ENCODE measurements around the gene GAB2. TPM values are rescaled to one million over a fixed set of nuclear protein-coding genes. Genes with fewer than 3 reads are reported as not detected.

The GAB2 gene
- total and polyA plus RNA-seq, 2 of the 13 experiments (the other 11 are each of a cell fraction or from before 2014, with no cell fraction given): 4.1 to 8.6 TPM

- no peak for TF ChIP-seq ELK4 (CRISPR knock-in tag; IDR thresholded peaks at IDR 0.05; ENCODE audit: borderline replicate concordance)
- no peak for TF ChIP-seq ZNF333 (CRISPR knock-in tag; IDR thresholded peaks at IDR 0.05; ENCODE audit: borderline replicate concordance)
- no peak for TF ChIP-seq IKZF4 (CRISPR knock-in tag; IDR thresholded peaks at IDR 0.05; ENCODE audit: borderline replicate concordance, low read depth, not compliant biosample characterization)
- TF ChIP-seq CREB1 (IDR thresholded peaks at IDR 0.05): no peak
- TF ChIP-seq CREB1 (CRISPR knock-in tag; IDR thresholded peaks at IDR 0.05): no peak
- no peak for TF ChIP-seq ZBTB20 (CRISPR knock-in tag; IDR thresholded peaks at IDR 0.05; ENCODE audit: borderline replicate concordance, low read depth)
- no peak for TF ChIP-seq ZNF549 (CRISPR knock-in tag; IDR thresholded peaks at IDR 0.05)
- no peak for TF ChIP-seq ZNF230 (CRISPR knock-in tag; IDR thresholded peaks at IDR 0.05)
- TF ChIP-seq NCOA1 (CRISPR knock-in tag; IDR thresholded peaks at IDR 0.05): no peak
- no peak for TF ChIP-seq NAIF1 (CRISPR knock-in tag; IDR thresholded peaks at IDR 0.05; ENCODE audit: borderline replicate concordance)
- no peak for TF ChIP-seq ZNF609 (CRISPR knock-in tag; IDR thresholded peaks at IDR 0.05; ENCODE audit: borderline replicate concordance)
- TF ChIP-seq ZFP36L2 (CRISPR knock-in tag; IDR thresholded peaks at IDR 0.05): no peak
- TF ChIP-seq ZSCAN20 (CRISPR knock-in tag; IDR thresholded peaks at IDR 0.05; ENCODE audit: borderline replicate concordance): peak; percentile 30; the same call in 1 of the 2 replicates
- no peak for TF ChIP-seq RAD51 (IDR thresholded peaks at IDR 0.05; ENCODE audit: borderline replicate concordance)
- no peak for TF ChIP-seq SMAD9 (CRISPR knock-in tag; IDR thresholded peaks at IDR 0.05)
- no peak for TF ChIP-seq ZSCAN29 (CRISPR knock-in tag; conservative IDR thresholded peaks at IDR 0.05)
- TF ChIP-seq ZNF30 (CRISPR knock-in tag; IDR thresholded peaks at IDR 0.05): no peak
- TF ChIP-seq RFXAP (CRISPR knock-in tag; IDR thresholded peaks at IDR 0.05; ENCODE audit: borderline replicate concordance): no peak
- TF ChIP-seq, protein P1, sequence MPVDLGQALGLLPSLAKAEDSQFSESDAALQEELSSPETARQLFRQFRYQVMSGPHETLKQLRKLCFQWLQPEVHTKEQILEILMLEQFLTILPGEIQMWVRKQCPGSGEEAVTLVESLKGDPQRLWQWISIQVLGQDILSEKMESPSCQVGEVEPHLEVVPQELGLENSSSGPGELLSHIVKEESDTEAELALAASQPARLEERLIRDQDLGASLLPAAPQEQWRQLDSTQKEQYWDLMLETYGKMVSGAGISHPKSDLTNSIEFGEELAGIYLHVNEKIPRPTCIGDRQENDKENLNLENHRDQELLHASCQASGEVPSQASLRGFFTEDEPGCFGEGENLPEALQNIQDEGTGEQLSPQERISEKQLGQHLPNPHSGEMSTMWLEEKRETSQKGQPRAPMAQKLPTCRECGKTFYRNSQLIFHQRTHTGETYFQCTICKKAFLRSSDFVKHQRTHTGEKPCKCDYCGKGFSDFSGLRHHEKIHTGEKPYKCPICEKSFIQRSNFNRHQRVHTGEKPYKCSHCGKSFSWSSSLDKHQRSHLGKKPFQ (CRISPR knock-in tag; IDR thresholded peaks at IDR 0.05; ENCODE audit: insufficient replicate concordance): peak; percentile 27
- TF ChIP-seq HMGA1 (CRISPR knock-in tag; conservative IDR thresholded peaks at IDR 0.05): no peak
Observed at GRCh38 chr11:78417888-78418583, 416 bp upstream of the GAB2 start (continued).
